ENCODE data around the gene ERVW-1.

DNA sequence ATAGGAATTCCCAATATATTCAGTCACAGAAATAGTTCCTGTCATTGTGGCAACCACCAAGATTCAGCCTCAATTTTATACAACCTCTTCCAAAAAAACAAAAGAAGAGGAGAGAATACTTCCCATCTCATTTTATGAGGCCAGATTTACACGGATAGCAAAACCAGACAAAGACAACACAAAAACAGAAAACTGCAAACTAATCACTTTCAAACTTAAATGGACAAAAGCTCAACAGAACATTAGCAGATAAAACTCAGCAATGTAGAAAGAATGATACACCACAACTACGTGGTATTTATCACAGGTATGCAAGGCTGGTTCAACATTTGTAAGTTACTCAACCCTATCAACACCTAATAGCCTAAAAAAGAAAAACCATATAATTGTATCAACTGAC, 28.6 kb upstream of the ERVW-1 start:
- TF ChIP-seq, protein P1, sequence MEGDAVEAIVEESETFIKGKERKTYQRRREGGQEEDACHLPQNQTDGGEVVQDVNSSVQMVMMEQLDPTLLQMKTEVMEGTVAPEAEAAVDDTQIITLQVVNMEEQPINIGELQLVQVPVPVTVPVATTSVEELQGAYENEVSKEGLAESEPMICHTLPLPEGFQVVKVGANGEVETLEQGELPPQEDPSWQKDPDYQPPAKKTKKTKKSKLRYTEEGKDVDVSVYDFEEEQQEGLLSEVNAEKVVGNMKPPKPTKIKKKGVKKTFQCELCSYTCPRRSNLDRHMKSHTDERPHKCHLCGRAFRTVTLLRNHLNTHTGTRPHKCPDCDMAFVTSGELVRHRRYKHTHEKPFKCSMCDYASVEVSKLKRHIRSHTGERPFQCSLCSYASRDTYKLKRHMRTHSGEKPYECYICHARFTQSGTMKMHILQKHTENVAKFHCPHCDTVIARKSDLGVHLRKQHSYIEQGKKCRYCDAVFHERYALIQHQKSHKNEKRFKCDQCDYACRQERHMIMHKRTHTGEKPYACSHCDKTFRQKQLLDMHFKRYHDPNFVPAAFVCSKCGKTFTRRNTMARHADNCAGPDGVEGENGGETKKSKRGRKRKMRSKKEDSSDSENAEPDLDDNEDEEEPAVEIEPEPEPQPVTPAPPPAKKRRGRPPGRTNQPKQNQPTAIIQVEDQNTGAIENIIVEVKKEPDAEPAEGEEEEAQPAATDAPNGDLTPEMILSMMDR (IDR thresholded peaks at IDR 0.05; ENCODE audit: low read length), result no peak
- TF ChIP-seq EZH2 (IDR thresholded peaks at IDR 0.05; ENCODE audit: borderline replicate concordance, low read length), result no peak

All from OCI-LY1 (cell line).